GM12878 (cell line): Measurements from ENCODE around the gene PAPPA. TPM values are rescaled to one million over a fixed set of nuclear protein-coding genes. Genes with fewer than 3 reads are reported as not detected.

Experiments used
- ATAC-seq: fragments of 200-7000 bp; cut with Tn5 transposase; 3 replicates; pipeline ENCODE4 v1.9.1; 2020; ENCODE audit warnings: mild to moderate bottlenecking, moderate library complexity
- BruUV-seq: library from RNA; stranded (reverse); fragments of 400-500 nt; replicated peaks from 2 replicates; lab custom pipeline; 2021; lab: Mats Ljungman, UMichigan
- CTCF ChIA-PET: fragments of 300-600 bp; sonication (Branson Sonifier 250); formaldehyde crosslinking; extraction: SDS; loops from one replicate; lab custom pipeline; 2021; ENCODE audit warnings: inconsistent platforms; lab: Yijun Ruan, JAX
- POLR2A ChIA-PET: fragments of 350-600 bp; formaldehyde crosslinking; extraction: SDS; loops from one replicate; lab custom pipeline; 2021; ENCODE audit warnings: inconsistent platforms; lab: Charles Lee
- RAD21 ChIA-PET: fragments of 300-600 bp; sonication (Branson Sonifier 250); formaldehyde crosslinking; loops from one replicate; lab custom pipeline; 2023; ENCODE audit warnings: antibody characterized with exemption; ENCODE audit not compliant: unreplicated experiment; lab: Charles Lee
- SMC1A ChIA-PET: fragments of 300-600 bp; sonication (Branson Sonifier 250); formaldehyde crosslinking; loops from one replicate; lab custom pipeline; 2023; ENCODE audit not compliant: unreplicated experiment, uncharacterized antibody; lab: Charles Lee
- DNase-seq: peaks from one replicate; pipeline ENCODE4 v3.0.0-alpha.2; 2011; ENCODE audit warnings: low read depth, low spot score
- FAIRE-seq: peaks from 3 replicates; lab custom pipeline; 2011; peaks lifted over from hg19 to GRCh38; lab: Jason Lieb, UNC
- H2AFZ ChIP-seq: 2 replicates; pipeline ENCODE4 v1.6.0; 2011; ENCODE audit warnings: low read depth, low read length, control low read depth; ENCODE audit not compliant: control insufficient read depth
- H3K27ac ChIP-seq: 2 replicates; pipeline ENCODE4 v1.5.1; 2011; ENCODE audit warnings: control low read depth; ENCODE audit not compliant: control insufficient read depth, insufficient read depth
- H3K27me3 ChIP-seq, 2 experiments: replicated peaks in 1 of 2; 2 replicates each; pipeline versions ENCODE4 v1.6.0 to v1.6.1; 2011; ENCODE audit warnings: low read length in 1 of 2; ENCODE audit not compliant: control insufficient read depth in 2 of 2, insufficient read depth in 2 of 2
- H3K36me3 ChIP-seq, 2 experiments: 2 replicates each; pipeline ENCODE4 v1.5.1; 2011; ENCODE audit warnings: low read length in 1 of 2; ENCODE audit not compliant: control insufficient read depth in 2 of 2, insufficient read depth in 2 of 2
- H3K4me1 ChIP-seq: 2 replicates; pipeline ENCODE4 v1.6.1; 2011; ENCODE audit warnings: mild to moderate bottlenecking, low read length, moderate library complexity, mixed read lengths; ENCODE audit not compliant: control insufficient read depth, insufficient read depth
- H3K4me2 ChIP-seq: 2 replicates; pipeline ENCODE4 v1.6.0; 2011; ENCODE audit warnings: control low read depth; ENCODE audit not compliant: control insufficient read depth, insufficient read depth
- H3K4me3 ChIP-seq: fragments of 200-600 bp; sonication (generic); 2 replicates; pipeline ENCODE4 v1.5.1; 2016
- H3K79me2 ChIP-seq: 2 replicates; pipeline ENCODE4 v1.6.0; 2011; ENCODE audit warnings: low read length; ENCODE audit not compliant: control insufficient read depth, insufficient read depth
- H3K9ac ChIP-seq: 2 replicates; pipeline ENCODE4 v1.8.0; 2011; ENCODE audit warnings: low read length, control low read depth, mixed read lengths; ENCODE audit not compliant: control insufficient read depth, insufficient read depth
- H3K9me3 ChIP-seq: replicated peaks from 3 replicates; pipeline ENCODE4 v1.5.1; 2011; ENCODE audit warnings: mild to moderate bottlenecking, low read length; ENCODE audit not compliant: control insufficient read depth, insufficient read depth
- H4K20me1 ChIP-seq: 2 replicates; pipeline ENCODE4 v1.6.0; 2011; ENCODE audit not compliant: control insufficient read depth, insufficient read depth
- ATF2 ChIP-seq: IDR thresholded peaks from 2 replicates; pipeline ENCODE4 v1.6.1; 2012; ENCODE audit warnings: low read length, inconsistent platforms
- ATF3 ChIP-seq: IDR thresholded peaks from 2 replicates; pipeline ENCODE4 v1.6.1; 2011; ENCODE audit warnings: low read depth, mild to moderate bottlenecking, low read length, moderate library complexity, borderline replicate concordance; ENCODE audit errors: extremely low read depth
- BACH1 ChIP-seq: fragments of 450-650 bp; IDR thresholded peaks from 2 replicates; pipeline ENCODE4 v1.6.1; 2017; ENCODE audit warnings: mild to moderate bottlenecking, borderline replicate concordance
- BCL11A ChIP-seq: IDR thresholded peaks from 2 replicates; pipeline ENCODE4 v1.6.1; 2011; ENCODE audit warnings: low read depth, low read length
- E2F4 ChIP-seq: IDR thresholded peaks from 2 replicates; pipeline ENCODE4 v1.6.1; 2012; ENCODE audit warnings: low read depth, low read length, improper control_type of control experiment
- FOS ChIP-seq: IDR thresholded peaks from 3 replicates; pipeline ENCODE4 v1.6.1; 2011; ENCODE audit warnings: borderline replicate concordance; ENCODE audit not compliant: insufficient read length; ENCODE audit errors: extremely low read depth
- IKZF2 ChIP-seq, 2 experiments: fragments of 450-650 bp; IDR thresholded peaks; 2 replicates each; pipeline ENCODE4 v1.6.1; 2017; ENCODE audit warnings: mild to moderate bottlenecking in 2 of 2, moderate library complexity in 2 of 2
- NBN ChIP-seq: fragments of 450-650 bp; IDR thresholded peaks from 2 replicates; pipeline ENCODE4 v1.6.1; 2016
- NFXL1 ChIP-seq: fragments of 450-650 bp; IDR thresholded peaks from 2 replicates; pipeline ENCODE4 v1.6.1; 2017; ENCODE audit warnings: antibody characterized with exemption, mild to moderate bottlenecking, borderline replicate concordance
- PBX3 ChIP-seq: IDR thresholded peaks from 2 replicates; pipeline ENCODE4 v1.6.1; 2011; ENCODE audit warnings: mild to moderate bottlenecking, low read depth, low read length, moderate library complexity; ENCODE audit not compliant: insufficient replicate concordance
- RUNX3 ChIP-seq: IDR thresholded peaks from 2 replicates; pipeline ENCODE4 v1.6.1; 2012; ENCODE audit warnings: low read length, inconsistent platforms
- ZNF687 ChIP-seq: fragments of 450-650 bp; IDR thresholded peaks from 2 replicates; pipeline ENCODE4 v1.6.1; 2017; ENCODE audit warnings: mild to moderate bottlenecking, moderate library complexity
- WGBS: methylation state at CpG from one replicate; pipeline ENCODE4 v1.1.6; 2016; ENCODE audit warnings: low lambda C conversion rate; ENCODE audit not compliant: insufficient replicate concordance, insufficient coverage; ENCODE audit errors: missing lambda C conversion rate; 5-methylcytosine and 5-hydroxymethylcytosine counted together
- in situ Hi-C: fragments of 300-500 bp; cut with MboI; formaldehyde crosslinking; loops from 9 replicates; pipeline ENCODE4 v1.14.3; 2018; ENCODE audit warnings: mixed read lengths
- intact Hi-C: fragments of 100-400 bp; cut with micrococcal nuclease; formaldehyde crosslinking; loops from one replicate; pipeline ENCODE4 v1.14.2; 2022; ENCODE audit not compliant: unreplicated experiment
- polyA plus RNA-seq, 11 experiments: library from polyadenylated mRNA; depleted of rRNA in 4 of 11; unstranded in 6 of 11; stranded (reverse) in 5 of 11; fragments of >200 nt; fragmentation: Nextera tagmentation in 4 of 11; fragmentation: Illumina TruSeq in 1 of 11; extraction: Ambion mirVana in 4 of 11; extraction: Trizol in 1 of 11; gene quantifications; 1 replicate in 1 of 11; 2 replicates in 10 of 11; pipeline versions ENCODE4 v1.2.1 to v1.2.3, GENCODE V29; 2011 to 2016; ENCODE audit warnings: inconsistent platforms in 2 of 11, missing spikeins in 2 of 11, low read depth in 1 of 11
- total RNA-seq, 4 experiments: library from RNA; depleted of rRNA in 3 of 4; stranded (reverse); fragments of >200 nt in 3 of 4; fragmentation: Illumina TruSeq in 1 of 4; extraction: Trizol in 1 of 4; gene quantifications; 2 replicates each; pipeline versions ENCODE4 v1.2.1 to v1.2.3, GENCODE V29; 2013 to 2021

Gene PAPPA
- total and polyA plus RNA-seq, 10 of the 15 experiments (the other 5 are each of a cell fraction or from before 2014, with no cell fraction given): under 0.01 to 0.19 (median 0.02) TPM; not detected in 4

- no peak for TF ChIP-seq E2F4
- no peak for TF ChIP-seq BCL11A
- no peak for TF ChIP-seq PBX3
- TF ChIP-seq RUNX3: no peak
- no peak for TF ChIP-seq NBN
- TF ChIP-seq IKZF2 (IDR thresholded peaks at IDR 0.05): no peak
- TF ChIP-seq BACH1: no peak
- no peak for TF ChIP-seq FOS
- TF ChIP-seq, all 136 proteins: peak for 0
Observed at GRCh38 chr9:116416421-116416820, 262.8 kb downstream of the PAPPA start (continued).

- FAIRE-seq: no peak
- H3K36me3 ChIP-seq: no peaks in the 10 kb centered on the region
- H3K79me2 ChIP-seq: no peaks in the 10 kb centered on the region
- RAD21 ChIA-PET: no interaction called here
- in situ Hi-C loops (no loop called here), intact Hi-C loops (no loop called here)
- no peaks in the 10 kb centered on the region for H4K20me1 ChIP-seq
- no peak overlapping the region for H3K4me3 ChIP-seq
- no peak overlapping the region for H3K27ac ChIP-seq
- BruUV-seq: no TSS peak
- no peak overlapping the region for H2AFZ ChIP-seq
- no peak overlapping the region for H3K9ac ChIP-seq
- H3K27me3 ChIP-seq: no peaks in the 10 kb centered on the region
- CTCF ChIA-PET: no interaction called here
- 24% methylated on average over 2 of the region's 2 CpGs for WGBS
- ATAC-seq: no peak
- no peak overlapping the region for H3K4me2 ChIP-seq
- no peaks in the 10 kb centered on the region for H3K9me3 ChIP-seq
- POLR2A ChIA-PET: no interaction called here
- H3K4me1 ChIP-seq: no peaks in the 10 kb centered on the region
- DNase-seq: no peak
- SMC1A ChIA-PET: interaction anchor here (1.2 kb wide), 1 partner anchor 12 kb away, joined by 3 read pairs; no protein-coding TSS in a partner anchor
- no peak for TF ChIP-seq ZNF687
- TF ChIP-seq NFXL1: no peak
- no peak for TF ChIP-seq ATF2
- TF ChIP-seq ATF3: no peak
Observed at GRCh38 chr9:116417464-116417863, 263.9 kb downstream of the PAPPA start.
